T-helper 2 cell treated with Interferon-gamma antibody and Interleukin-4, amounts not matched to agents 5 μg/mL and 100 μg/mL, for 36 hours (primary cell): Measurements from ENCODE around the gene LIMA1.

Source experiments
- DNase-seq: peaks from one replicate; pipeline ENCODE4 v3.0.0; 2021; ENCODE audit warnings: low spot score
- H3K27ac Mint-ChIP-seq: one replicate; pipeline ENCODE4 v1.8.0; 2021; ENCODE audit warnings: mild to moderate bottlenecking, mixed read lengths
- H3K27me3 Mint-ChIP-seq: one replicate; pipeline ENCODE4 v1.8.0; 2021; ENCODE audit warnings: low read depth, mixed read lengths
- H3K36me3 Mint-ChIP-seq: one replicate; pipeline ENCODE4 v1.8.0; 2021; ENCODE audit warnings: low read depth, mixed read lengths
- H3K4me1 Mint-ChIP-seq: one replicate; pipeline ENCODE4 v1.8.0; 2021; ENCODE audit warnings: low read depth, mixed read lengths
- H3K4me3 Mint-ChIP-seq: one replicate; pipeline ENCODE4 v1.8.0; 2022; ENCODE audit warnings: mild to moderate bottlenecking, moderate library complexity, mixed read lengths
- H3K9me3 Mint-ChIP-seq: one replicate; pipeline ENCODE4 v1.8.0; 2021; ENCODE audit warnings: mixed read lengths

LIMA1 gene

DNA sequence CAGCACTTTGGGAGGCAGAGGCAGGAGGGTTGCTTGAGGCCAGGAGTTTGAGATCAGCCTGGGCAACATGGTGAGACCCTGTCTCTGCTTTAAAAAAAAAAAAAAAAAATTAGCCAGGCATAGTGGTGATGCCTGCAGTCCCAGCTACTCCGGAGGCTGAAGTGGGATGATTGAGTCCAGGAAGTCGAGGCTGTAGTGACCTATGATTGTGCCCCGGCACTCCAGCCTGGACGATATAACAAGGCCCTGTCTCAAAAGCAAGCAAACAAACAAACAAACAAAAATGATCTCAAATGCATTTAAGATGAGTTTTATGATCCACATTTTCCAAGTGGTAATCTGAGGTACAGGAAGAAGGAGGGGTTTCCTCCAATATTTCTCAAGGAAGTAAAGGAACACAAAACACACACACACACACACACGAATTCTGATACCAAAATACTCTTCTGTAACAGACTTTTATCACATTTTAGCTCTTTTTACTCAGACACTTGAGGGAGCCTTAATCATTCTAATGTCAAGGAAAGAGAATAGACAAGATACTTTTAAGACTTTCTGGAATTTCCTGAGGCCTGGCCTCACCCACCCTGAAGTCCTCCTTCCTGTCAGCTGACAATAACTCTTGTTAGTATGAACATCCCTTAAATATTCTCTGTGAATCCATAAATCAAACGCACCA, 71.8 kb downstream of the LIMA1 start:
- Mint-ChIP-seq H3K27ac (peak overlapping the region; percentile 92), H3K36me3 (peaks cover 43% of the 10 kb centered on the region), H3K9me3 (no peaks in the 10 kb centered on the region), H3K27me3 (no peaks in the 10 kb centered on the region), H3K4me3 (peak overlapping the region; percentile 78), H3K4me1 (peaks cover 40% of the 10 kb centered on the region)
- DNase-seq, result no peak

DNA sequence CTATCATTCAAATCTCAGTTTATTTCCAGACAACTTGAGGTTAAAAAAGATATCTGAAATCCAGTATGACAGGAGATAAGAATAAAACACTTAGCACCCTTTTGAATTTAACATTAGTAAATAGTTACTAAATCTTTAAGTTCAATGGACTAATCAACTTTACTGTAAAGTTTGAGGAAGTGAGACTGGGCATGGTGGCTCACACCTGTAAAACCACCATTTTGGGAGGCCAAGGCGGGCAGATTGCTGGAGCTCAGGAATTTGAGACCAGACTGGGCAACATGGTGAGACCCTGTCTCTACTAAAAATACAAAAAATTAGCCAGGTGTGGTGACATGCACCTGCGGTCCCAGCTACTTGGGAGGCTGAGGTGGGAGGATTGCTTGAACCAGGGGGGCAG, 75.9 kb downstream of the LIMA1 start:
- Mint-ChIP-seq H3K4me1 (peaks cover 28% of the 10 kb centered on the region), H3K9me3 (no peaks in the 10 kb centered on the region), H3K27me3 (no peaks in the 10 kb centered on the region), H3K27ac (no peak overlapping the region), H3K4me3 (no peak overlapping the region), H3K36me3 (peaks cover 51% of the 10 kb centered on the region)
- DNase-seq, result no peak

DNA sequence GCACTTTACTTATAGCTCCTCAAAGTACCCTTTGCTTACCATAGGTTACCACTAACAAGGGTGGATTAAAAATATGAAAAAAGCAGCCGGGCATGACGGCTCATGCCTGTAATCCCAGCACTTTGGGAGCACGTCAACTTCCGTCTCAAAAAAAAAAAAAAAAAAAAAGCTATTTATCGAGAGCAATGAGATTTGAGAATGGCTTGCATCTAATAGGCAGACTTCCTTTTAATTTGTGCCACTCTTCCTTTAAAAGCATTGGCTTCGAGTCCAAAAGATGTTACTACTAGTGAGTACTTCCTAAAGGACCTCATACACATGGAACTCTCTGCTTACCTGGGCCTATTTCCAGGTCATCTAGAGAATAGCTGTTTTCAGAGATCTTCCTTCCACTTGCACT, 77.7 kb downstream of the LIMA1 start:
- H3K9me3 Mint-ChIP-seq, result no peaks in the 10 kb centered on the region
- peaks cover 52% of the 10 kb centered on the region for H3K36me3 Mint-ChIP-seq
- DNase-seq, result no peak
- H3K4me1 Mint-ChIP-seq, result peaks cover 22% of the 10 kb centered on the region
- no peak overlapping the region for H3K4me3 Mint-ChIP-seq
- no peaks in the 10 kb centered on the region for H3K27me3 Mint-ChIP-seq
- no peak overlapping the region for H3K27ac Mint-ChIP-seq

DNA sequence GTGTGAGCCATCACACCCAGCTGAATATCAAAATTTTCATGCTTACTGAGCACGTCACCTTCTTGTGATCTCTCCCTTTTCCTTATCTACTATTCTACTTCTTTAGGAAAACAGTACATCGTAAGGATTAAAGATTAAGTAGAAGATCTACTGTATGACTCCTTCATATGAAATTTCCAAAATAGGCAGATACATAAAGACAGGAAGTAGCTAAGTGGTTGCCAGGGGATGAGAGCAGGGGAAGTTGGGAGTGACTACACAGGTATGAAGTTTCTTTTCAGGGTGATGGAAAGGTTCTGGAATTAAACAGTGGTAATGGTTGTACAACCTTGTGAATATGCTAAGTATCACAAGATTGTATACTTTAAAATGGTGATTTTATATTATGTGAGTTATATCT, 79.6 kb downstream of the LIMA1 start:
- Mint-ChIP-seq H3K4me1 (peaks cover 20% of the 10 kb centered on the region), H3K27ac (peak overlapping the region; percentile 24), H3K9me3 (no peaks in the 10 kb centered on the region), H3K36me3 (peaks cover 56% of the 10 kb centered on the region), H3K4me3 (no peak overlapping the region), H3K27me3 (no peaks in the 10 kb centered on the region)
- no peak for DNase-seq

DNA sequence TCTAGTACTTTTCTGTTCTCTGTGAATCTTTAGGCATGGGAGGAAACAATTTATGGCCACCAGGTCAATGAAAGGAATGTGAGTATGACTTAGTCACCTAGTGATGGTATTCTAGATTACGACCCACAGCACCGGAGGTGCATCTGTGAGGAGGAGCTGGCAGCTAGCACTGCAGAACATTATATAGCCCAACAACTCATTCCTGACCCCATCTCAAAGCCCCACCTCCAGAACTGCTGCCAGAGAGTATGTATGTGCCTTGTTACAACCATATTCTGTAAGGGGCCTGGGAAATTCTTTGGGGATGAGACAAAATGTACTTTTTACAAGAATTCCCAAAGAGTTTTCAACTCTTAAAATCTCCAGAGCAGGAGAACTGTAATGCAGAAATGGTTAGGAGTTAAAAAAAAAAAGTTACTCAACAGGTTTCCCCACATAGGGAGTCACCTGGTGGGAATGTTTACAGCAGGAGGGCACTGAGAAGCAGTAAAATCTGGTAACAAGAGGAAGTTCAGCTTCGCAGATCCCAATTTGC, 81.3 kb downstream of the LIMA1 start:
- no peak for DNase-seq

DNA sequence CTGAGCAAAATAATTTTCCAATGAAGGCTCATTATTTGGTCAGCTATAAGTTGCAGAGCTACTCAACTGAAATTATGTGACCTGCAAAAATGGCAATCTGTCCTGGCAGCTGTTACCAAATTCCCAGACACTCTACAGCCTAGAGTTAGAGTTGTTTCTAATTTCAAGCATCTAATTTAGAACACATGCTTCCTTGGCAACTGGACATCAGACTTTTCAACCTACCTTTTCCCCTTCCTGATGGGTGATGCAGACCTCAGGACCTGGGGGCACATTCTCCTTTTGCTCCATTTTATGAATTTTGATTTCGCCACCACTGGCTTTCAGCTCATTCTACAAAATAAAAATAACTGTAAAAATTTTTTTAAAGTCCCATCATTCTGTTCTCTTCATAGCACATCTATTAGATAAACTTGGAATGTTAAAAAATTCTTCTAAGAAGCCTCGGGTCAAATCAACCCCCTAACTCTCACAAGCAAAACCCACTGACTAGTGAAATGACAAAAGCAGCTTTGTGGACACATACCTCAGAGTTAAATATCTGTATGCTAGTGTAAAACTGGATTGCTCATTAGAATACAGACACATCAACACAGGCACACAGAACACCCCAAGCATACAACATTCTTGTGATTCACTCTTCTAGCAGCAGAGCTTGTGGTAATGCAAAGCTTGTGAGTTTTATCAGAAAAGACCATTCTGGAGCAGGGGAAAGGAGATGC, 82.6 kb downstream of the LIMA1 start:
- no peaks in the 10 kb centered on the region for H3K27me3 Mint-ChIP-seq
- DNase-seq, result no peak
- no peaks in the 10 kb centered on the region for H3K9me3 Mint-ChIP-seq
- H3K4me1 Mint-ChIP-seq, result peaks cover 24% of the 10 kb centered on the region
- no peak overlapping the region for H3K4me3 Mint-ChIP-seq
- no peak overlapping the region for H3K27ac Mint-ChIP-seq
- peaks cover 63% of the 10 kb centered on the region for H3K36me3 Mint-ChIP-seq

More for the DNA sequence above, 81.3 kb downstream of the LIMA1 start:
- Mint-ChIP-seq H3K27ac (no peak overlapping the region), H3K9me3 (no peaks in the 10 kb centered on the region), H3K4me3 (no peak overlapping the region), H3K36me3 (peaks cover 60% of the 10 kb centered on the region), H3K4me1 (peaks cover 23% of the 10 kb centered on the region), H3K27me3 (no peaks in the 10 kb centered on the region)

DNA sequence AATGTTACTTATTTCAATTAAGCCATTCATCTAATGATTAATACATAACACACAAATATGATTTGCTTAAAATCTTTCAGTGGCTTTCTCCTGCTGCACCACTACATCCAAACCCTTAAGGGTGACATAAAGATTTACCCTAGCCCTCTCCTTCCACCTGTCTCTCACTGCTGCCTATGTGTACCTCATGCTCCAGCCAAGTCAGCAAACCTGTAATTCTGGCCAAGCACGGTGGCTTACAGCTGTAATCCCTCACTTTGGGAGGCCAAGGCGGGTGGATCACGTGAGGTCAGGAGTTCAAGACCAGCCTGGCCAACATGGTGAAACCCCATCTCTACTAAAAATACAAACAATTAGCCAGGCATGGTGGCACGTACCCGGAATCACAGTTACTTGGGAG, 84.5 kb downstream of the LIMA1 start:
- H3K9me3 Mint-ChIP-seq, result no peaks in the 10 kb centered on the region
- peaks cover 57% of the 10 kb centered on the region for H3K36me3 Mint-ChIP-seq
- DNase-seq, result no peak
- peaks cover 22% of the 10 kb centered on the region for H3K4me1 Mint-ChIP-seq
- no peak overlapping the region for H3K4me3 Mint-ChIP-seq
- no peak overlapping the region for H3K27ac Mint-ChIP-seq
- no peaks in the 10 kb centered on the region for H3K27me3 Mint-ChIP-seq

DNA sequence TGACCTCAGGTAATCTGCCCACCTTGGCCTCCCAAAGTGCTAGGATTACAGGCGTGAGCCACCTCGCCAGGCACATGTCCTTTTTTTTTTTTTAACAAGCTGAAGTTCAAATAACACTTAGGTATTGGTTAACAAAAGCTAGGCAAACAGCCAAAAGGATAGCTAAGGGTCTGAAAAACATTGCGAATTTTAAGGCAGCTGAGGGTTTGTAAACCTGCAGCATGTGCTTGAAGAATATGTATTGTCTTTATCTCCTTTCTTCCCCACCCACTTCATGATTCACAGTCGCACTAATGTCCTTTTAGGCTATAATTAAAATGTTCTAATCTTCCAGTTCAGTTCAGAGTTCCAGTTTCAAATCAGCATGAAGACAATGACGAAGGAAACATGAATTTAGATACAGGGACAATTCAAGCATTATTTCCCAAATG, 86.0 kb downstream of the LIMA1 start:
- Mint-ChIP-seq H3K27ac (no peak overlapping the region), H3K27me3 (no peaks in the 10 kb centered on the region), H3K4me3 (no peak overlapping the region), H3K9me3 (no peaks in the 10 kb centered on the region), H3K4me1 (peaks cover 18% of the 10 kb centered on the region), H3K36me3 (peaks cover 54% of the 10 kb centered on the region)
- no peak for DNase-seq

DNA sequence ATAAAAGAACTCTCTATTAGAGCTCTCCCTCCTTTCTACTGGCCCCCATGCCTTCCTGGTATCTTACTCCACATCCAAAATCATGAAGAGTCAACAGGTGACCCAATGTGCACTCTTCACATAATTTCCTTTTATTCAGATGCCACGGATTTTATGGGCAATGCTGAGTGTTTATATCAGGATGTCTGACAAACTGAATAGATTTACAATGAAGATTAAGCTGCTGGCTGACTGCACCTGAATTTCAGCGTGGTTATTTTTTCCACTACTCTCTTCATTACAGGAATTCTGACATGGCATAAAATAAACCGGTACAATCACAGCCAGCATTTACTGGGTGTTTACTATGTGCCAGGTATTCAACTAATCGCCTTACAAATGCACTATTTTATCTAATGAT, 86.8 kb downstream of the LIMA1 start:
- H3K4me1 Mint-ChIP-seq, result peaks cover 16% of the 10 kb centered on the region
- H3K4me3 Mint-ChIP-seq, result no peak overlapping the region
- no peak overlapping the region for H3K27ac Mint-ChIP-seq
- DNase-seq, result no peak
- no peaks in the 10 kb centered on the region for H3K27me3 Mint-ChIP-seq
- H3K36me3 Mint-ChIP-seq, result peaks cover 54% of the 10 kb centered on the region
- H3K9me3 Mint-ChIP-seq, result no peaks in the 10 kb centered on the region

DNA sequence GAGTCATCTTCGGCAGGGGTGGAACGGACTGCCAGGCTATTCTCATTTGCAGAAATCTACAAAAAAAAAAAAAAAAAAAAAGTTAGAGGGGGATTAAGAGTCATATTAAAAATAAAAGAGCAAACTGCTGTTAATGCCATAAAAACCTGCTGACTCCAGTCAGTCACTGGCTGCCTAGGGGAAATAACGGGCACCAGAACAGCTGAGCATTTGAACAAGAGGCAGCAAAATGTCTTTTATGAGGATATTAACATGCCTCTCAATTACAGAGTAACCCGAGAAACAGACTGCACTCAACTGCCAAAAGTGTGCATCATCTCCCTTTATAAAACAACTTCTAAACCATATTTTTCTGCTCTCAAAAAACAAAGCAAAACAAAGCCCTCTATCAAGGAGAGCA, 87.5 kb downstream of the LIMA1 start:
- no peaks in the 10 kb centered on the region for H3K27me3 Mint-ChIP-seq
- no peaks in the 10 kb centered on the region for H3K9me3 Mint-ChIP-seq
- no peak for DNase-seq
- H3K36me3 Mint-ChIP-seq, result peaks cover 58% of the 10 kb centered on the region
- no peak overlapping the region for H3K4me3 Mint-ChIP-seq
- no peak overlapping the region for H3K27ac Mint-ChIP-seq
- H3K4me1 Mint-ChIP-seq, result peaks cover 18% of the 10 kb centered on the region

DNA sequence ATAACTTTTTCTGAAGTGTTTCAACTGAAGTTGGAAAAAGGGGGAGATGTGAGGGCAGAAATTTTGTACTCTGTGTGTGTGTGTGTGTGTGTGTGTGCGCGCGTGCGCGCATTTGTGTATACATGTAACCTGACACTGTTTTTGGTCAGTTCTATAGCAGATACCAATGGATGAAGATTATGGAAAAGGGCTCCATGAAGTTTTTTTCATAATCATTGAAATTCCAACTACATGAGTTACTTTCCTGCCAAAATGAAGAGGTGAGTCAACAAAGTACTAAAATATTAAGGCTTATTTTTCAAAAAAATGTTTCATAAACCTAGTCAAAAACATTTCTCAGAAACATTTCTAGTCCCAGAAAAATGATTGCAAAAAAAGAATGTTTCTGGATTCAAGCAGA, 90.4 kb downstream of the LIMA1 start:
- Mint-ChIP-seq H3K27ac (peak overlapping the region; percentile 26), H3K9me3 (no peaks in the 10 kb centered on the region), H3K4me3 (no peak overlapping the region), H3K4me1 (peaks cover 32% of the 10 kb centered on the region), H3K27me3 (no peaks in the 10 kb centered on the region), H3K36me3 (peaks cover 47% of the 10 kb centered on the region)
- DNase-seq, result no peak

DNA sequence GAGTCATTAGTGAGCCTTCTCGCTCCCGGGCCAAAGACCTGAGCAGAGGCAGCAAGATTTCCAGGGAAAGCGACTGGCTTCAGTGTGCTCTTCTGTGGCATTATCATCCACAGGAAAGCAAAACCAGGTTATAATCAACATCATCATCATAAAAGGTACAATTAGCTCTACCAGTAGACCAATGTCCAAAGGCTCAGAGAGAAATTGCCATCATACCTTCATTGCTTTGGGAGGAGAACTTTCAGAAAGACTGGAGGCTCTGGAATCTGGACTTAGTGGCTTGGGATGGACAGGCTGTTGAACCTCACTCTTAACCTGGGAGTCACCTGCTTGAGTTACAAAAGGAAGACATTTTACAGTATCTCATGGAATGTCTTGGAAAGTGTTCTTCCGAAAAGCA, 91.1 kb downstream of the LIMA1 start:
- Mint-ChIP-seq H3K27me3 (no peaks in the 10 kb centered on the region), H3K36me3 (peaks cover 45% of the 10 kb centered on the region), H3K9me3 (no peaks in the 10 kb centered on the region), H3K4me3 (no peak overlapping the region), H3K4me1 (peaks cover 37% of the 10 kb centered on the region), H3K27ac (peak overlapping the region; percentile 28)
- DNase-seq, result no peak

DNA sequence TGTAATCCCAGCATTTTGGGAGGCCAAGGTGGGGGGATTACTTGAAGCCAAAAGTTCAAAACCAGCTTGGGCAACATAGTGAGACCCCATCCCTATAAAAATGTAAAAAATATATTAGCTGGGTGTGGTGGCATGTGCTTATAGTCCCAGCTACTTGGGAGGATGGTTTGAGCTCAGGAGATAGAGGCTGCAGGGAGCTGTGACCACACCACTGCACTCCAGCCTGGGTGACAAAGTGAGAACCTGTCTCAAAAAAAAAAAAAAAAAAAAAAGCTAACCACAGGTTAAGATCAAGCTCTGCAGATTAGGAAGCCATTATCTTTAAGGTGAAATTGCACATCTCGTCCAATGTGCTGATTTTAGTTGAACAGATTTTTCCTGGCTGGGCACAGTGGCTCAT, 92.5 kb downstream of the LIMA1 start:
- Mint-ChIP-seq H3K4me3 (no peak overlapping the region), H3K36me3 (peaks cover 44% of the 10 kb centered on the region), H3K4me1 (peaks cover 45% of the 10 kb centered on the region), H3K9me3 (no peaks in the 10 kb centered on the region), H3K27ac (peak overlapping the region; percentile 68), H3K27me3 (no peaks in the 10 kb centered on the region)
- peak; percentile 32 for DNase-seq

DNA sequence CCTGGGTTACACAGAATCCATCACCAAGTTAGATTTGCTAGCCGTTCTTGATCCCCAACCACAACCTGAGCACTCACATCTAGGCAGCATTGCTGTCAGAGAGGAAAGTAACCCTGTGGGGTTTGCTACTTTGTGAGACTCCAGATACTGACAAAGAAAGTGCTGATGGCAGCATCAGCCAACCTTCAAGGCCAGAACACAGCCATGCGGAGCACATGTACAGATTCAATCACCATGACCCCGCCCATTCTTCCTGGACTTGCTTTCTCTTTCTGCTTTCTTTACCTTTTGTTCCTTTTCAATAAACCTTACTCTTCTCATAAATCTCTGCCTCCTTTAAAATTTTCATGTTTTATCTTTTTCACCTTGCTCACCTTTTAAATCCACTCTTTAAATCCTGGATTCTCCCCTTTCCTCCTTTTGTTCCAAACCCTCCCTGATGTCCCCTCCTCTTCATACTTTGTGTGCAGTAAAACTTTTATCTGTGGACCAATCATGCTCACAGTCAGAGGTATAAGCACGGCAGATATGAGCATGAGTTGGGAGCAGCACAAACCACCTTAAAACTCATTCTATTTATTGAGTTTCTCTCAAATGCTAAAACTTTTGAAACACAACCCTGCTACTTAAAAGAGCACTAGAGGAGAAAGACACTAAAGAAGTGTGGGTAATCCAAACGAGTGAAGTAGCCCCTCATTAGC, 94.3 kb downstream of the LIMA1 start:
- H3K36me3 Mint-ChIP-seq, result peaks cover 50% of the 10 kb centered on the region
- no peaks in the 10 kb centered on the region for H3K9me3 Mint-ChIP-seq
- H3K27me3 Mint-ChIP-seq, result no peaks in the 10 kb centered on the region
- peak overlapping the region; percentile 83 for H3K4me3 Mint-ChIP-seq
- H3K4me1 Mint-ChIP-seq, result peaks cover 58% of the 10 kb centered on the region
- peak overlapping the region; percentile 95 for H3K27ac Mint-ChIP-seq
- peak; percentile 58 for DNase-seq
